HCT116 (cell line): ENCODE measurements around the gene FOXL2. TPM values are rescaled to one million over a fixed set of nuclear protein-coding genes. Genes with fewer than 3 reads are reported as not detected.

ENCODE experiments used
- ATAC-seq: fragments of 200-7000 bp; cut with Tn5 transposase; 2 replicates; pipeline ENCODE4 v1.9.1; 2020; ENCODE audit warnings: mild to moderate bottlenecking, moderate library complexity
- BruUV-seq: library from RNA; stranded (reverse); fragments of 400-500 nt; replicated peaks from 2 replicates; lab custom pipeline; 2021; lab: Mats Ljungman, UMichigan
- CTCF ChIA-PET: fragments of 300-600 bp; sonication (Branson Sonifier 250); formaldehyde crosslinking; loops from one replicate; lab custom pipeline; 2021; ENCODE audit warnings: antibody characterized with exemption; lab: Charles Lee
- POLR2A ChIA-PET: fragments of 300-600, 350-600 bp; sonication (Branson Sonifier 250); formaldehyde crosslinking; loops from one replicate; lab custom pipeline; 2021; ENCODE audit warnings: antibody characterized with exemption; lab: Charles Lee
- RAD21 ChIA-PET, 2 experiments: fragments of 300-600 bp; sonication (Branson Sonifier 250); formaldehyde crosslinking; loops; one replicate each; lab custom pipeline; 2023; ENCODE audit warnings: low total read pairs in 2 of 2; ENCODE audit not compliant: uncharacterized antibody in 2 of 2, unreplicated experiment in 2 of 2, low non-redundant PET in 1 of 2; lab: Charles Lee
- DNase-seq: peaks from one replicate; pipeline ENCODE4 v3.0.0-alpha.2; 2010; ENCODE audit warnings: low read depth, low spot score
- H2AFZ ChIP-seq: fragments of 200-600 bp; shearing (Covaris generic), sonication (generic); 2 replicates; pipeline ENCODE4 v1.6.1; 2017; ENCODE audit warnings: low read depth, mixed run types, mixed read lengths, antibody characterized with exemption, low read length; ENCODE audit not compliant: poor library complexity, severe bottlenecking
- H3K27ac ChIP-seq: 2 replicates; pipeline ENCODE4 v1.5.1; 2012; ENCODE audit warnings: low read depth, low read length
- H3K27me3 ChIP-seq: fragments of 200-600 bp; sonication (generic); 2 replicates; pipeline ENCODE4 v1.6.1; 2016; ENCODE audit warnings: mixed run types, low read length, mixed read lengths; ENCODE audit not compliant: insufficient read depth
- H3K36me3 ChIP-seq, 2 experiments: fragments of 200-500 bp in 1 of 2; fragments of 200-600 bp in 1 of 2; sonication (Bioruptor generic) in 1 of 2; sonication (generic) in 1 of 2; 2 replicates each; pipeline versions ENCODE4 v1.5.1 to v1.6.1; 2014 to 2016; ENCODE audit warnings: low read length in 2 of 2, inconsistent platforms in 1 of 2, mixed read lengths in 1 of 2, mixed run types in 1 of 2; ENCODE audit not compliant: insufficient read depth in 2 of 2, control insufficient read depth in 1 of 2
- H3K4me1 ChIP-seq, 2 experiments: fragments of 200-600 bp in 1 of 2; sonication (generic) in 1 of 2; 2 replicates each; pipeline versions ENCODE4 v1.5.1 to v1.6.1; 2012 to 2017; ENCODE audit warnings: low read length in 2 of 2, inconsistent platforms in 1 of 2, mild to moderate bottlenecking in 1 of 2, mixed read lengths in 1 of 2, mixed run types in 1 of 2, moderate library complexity in 1 of 2; ENCODE audit not compliant: insufficient read depth in 2 of 2, control insufficient read depth in 1 of 2
- H3K4me2 ChIP-seq: fragments of 200-600 bp; sonication (generic); 2 replicates; pipeline ENCODE4 v1.6.1; 2017; ENCODE audit warnings: mixed run types, low read length, mixed read lengths
- H3K4me3 ChIP-seq, 2 experiments: fragments of 200-600 bp in 1 of 2; sonication (generic) in 1 of 2; replicated peaks in 1 of 2; 2 replicates each; pipeline ENCODE4 v1.5.1; 2011 to 2016; ENCODE audit warnings: low read length in 2 of 2, control low read depth in 1 of 2, low read depth in 1 of 2, mild to moderate bottlenecking in 1 of 2, mixed read lengths in 1 of 2, mixed run types in 1 of 2
- H3K79me2 ChIP-seq: fragments of 200-600 bp; sonication (generic); 2 replicates; pipeline ENCODE4 v1.6.1; 2017; ENCODE audit warnings: mild to moderate bottlenecking, mixed run types, low read length, moderate library complexity, mixed read lengths; ENCODE audit not compliant: insufficient read depth
- H3K9ac ChIP-seq: fragments of 200-600 bp; sonication (generic); 2 replicates; pipeline ENCODE4 v1.6.1; 2016; ENCODE audit warnings: low read length, mixed read lengths
- H3K9me2 ChIP-seq: fragments of 200-600 bp; sonication (generic), shearing (Covaris generic); 2 replicates; pipeline ENCODE4 v1.6.1; 2017; ENCODE audit warnings: mixed run types, mild to moderate bottlenecking, moderate library complexity; ENCODE audit not compliant: insufficient read depth
- H3K9me3 ChIP-seq, 2 experiments: fragments of 200-500 bp in 1 of 2; fragments of 200-600 bp in 1 of 2; sonication (Bioruptor generic) in 1 of 2; sonication (generic) in 1 of 2; 2 replicates each; pipeline ENCODE4 v1.6.1; 2014 to 2017; ENCODE audit warnings: low read length in 2 of 2, mixed read lengths in 2 of 2, inconsistent platforms in 1 of 2, low read depth in 1 of 2, mild to moderate bottlenecking in 1 of 2, mixed run types in 1 of 2, moderate library complexity in 1 of 2; ENCODE audit not compliant: control insufficient read depth in 1 of 2, insufficient read depth in 1 of 2
- H4K20me1 ChIP-seq: fragments of 200-600 bp; sonication (generic), shearing (Covaris generic); 2 replicates; pipeline ENCODE4 v1.6.1; 2017; ENCODE audit warnings: mixed run types, mild to moderate bottlenecking, moderate library complexity; ENCODE audit not compliant: insufficient read depth
- POLR2A ChIP-seq: IDR thresholded peaks from 2 replicates; pipeline ENCODE4 v1.7.0; 2011; ENCODE audit warnings: borderline replicate concordance; ENCODE audit not compliant: insufficient read depth, insufficient read length; ENCODE audit errors: extremely low read depth
- POLR2AphosphoS5 ChIP-seq: IDR thresholded peaks from 2 replicates; pipeline ENCODE4 v1.6.1; 2011; ENCODE audit warnings: mild to moderate bottlenecking, low read depth, low read length, moderate library complexity
- YY1 ChIP-seq: IDR thresholded peaks from 2 replicates; pipeline ENCODE4 v1.6.1; 2011; ENCODE audit warnings: low read length, low read depth, moderate library complexity, mild to moderate bottlenecking; ENCODE audit not compliant: insufficient replicate concordance; ENCODE audit errors: extremely low read depth
- ZFX ChIP-seq: fragments of 450-650 bp; IDR thresholded peaks from 2 replicates; pipeline ENCODE4 v1.6.1; 2017
- intact Hi-C: fragments of 100-400 bp; cut with micrococcal nuclease; formaldehyde crosslinking; loops from 2 replicates; pipeline ENCODE4 v1.10.0; 2022
- total RNA-seq: library from RNA; stranded (reverse); gene quantifications from one replicate; pipeline ENCODE4 v1.2.1, GENCODE V29; 2021; ENCODE audit not compliant: unreplicated experiment
- TF ChIP-seq, protein P1 (sequence below), 3 experiments: fragments of 200-600 bp in 1 of 3; sonication (generic) in 1 of 3; IDR thresholded peaks in 2 of 3; conservative IDR thresholded peaks in 1 of 3; 2 replicates each; pipeline ENCODE4 v1.5.1; 2012 to 2017; ENCODE audit warnings: low read depth in 2 of 3, low read length in 2 of 3, antibody characterized with exemption in 1 of 3, borderline replicate concordance in 1 of 3, control low read depth in 1 of 3, mild to moderate bottlenecking in 1 of 3, mixed read lengths in 1 of 3, mixed run types in 1 of 3, moderate library complexity in 1 of 3; ENCODE audit not compliant: insufficient read depth in 1 of 3

The FOXL2 gene
- total RNA-seq, 1 experiment from 2014 or later = not detected

DNA sequence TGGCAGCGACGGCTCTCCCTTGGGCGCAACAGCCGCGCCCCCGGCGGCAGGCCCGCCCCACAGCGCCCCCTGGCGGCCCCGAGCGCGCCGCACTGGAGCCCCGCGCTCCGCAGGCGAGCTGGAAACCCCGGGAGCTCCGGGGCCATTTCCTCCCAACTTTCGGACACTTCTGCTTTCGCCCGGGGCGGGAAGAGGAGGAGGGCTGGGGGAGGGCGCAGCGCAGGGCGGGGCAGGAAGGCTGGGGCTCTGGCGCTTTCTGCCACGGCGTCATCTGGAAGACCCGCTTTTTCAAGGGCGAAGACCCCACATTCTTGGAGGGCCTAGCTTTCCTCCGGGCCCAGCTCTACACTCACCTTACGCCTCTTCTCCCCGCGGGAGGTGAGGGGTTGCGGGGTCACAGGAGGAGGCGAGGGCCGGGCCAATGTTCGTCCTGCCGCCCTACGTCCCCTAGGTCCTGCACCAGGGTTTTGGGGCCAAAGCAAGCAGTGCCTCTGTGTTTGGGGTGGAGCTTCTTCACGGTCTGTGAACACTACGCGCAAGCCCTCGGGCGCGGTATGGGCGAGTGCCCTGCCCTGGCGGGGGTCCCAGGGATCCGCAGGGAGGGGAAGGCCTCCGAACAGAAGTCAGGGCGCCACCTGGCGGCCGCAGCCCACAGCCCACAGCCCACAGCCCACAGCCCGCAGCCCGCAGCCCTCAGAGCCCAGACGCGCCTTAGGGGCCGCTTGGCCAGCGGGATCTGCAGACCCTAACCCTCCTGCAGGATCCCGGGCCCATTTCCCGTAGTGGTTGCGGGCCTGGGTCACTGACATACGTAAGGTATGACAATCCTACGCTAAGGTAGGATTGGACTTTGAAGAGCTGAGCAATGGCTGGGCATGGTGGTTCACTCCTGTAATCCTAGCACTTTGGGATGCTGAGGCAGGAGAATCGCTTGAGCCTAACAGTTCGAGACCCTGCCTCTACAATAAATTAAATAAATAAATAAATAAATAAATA lies 31.1 kb downstream of the FOXL2 start:
- Histone ChIP-seq H3K9ac (peak overlapping the region; percentile 69), H3K27ac (peak overlapping the region; percentile 85), H3K36me3 (no peaks in the 10 kb centered on the region), H3K27me3 (no peaks in the 10 kb centered on the region), H4K20me1 (no peaks in the 10 kb centered on the region), H3K9me2 (no peaks in the 10 kb centered on the region), H3K4me2 (peak overlapping the region; percentile 98), H3K9me3 (no peaks in the 10 kb centered on the region), H2AFZ (peak overlapping the region; percentile 91), H3K4me3 (peak overlapping the region; percentile 71 to 73), H3K4me1 (peaks cover 13 to 15% of the 10 kb centered on the region in 2 experiments; a peak in 3 of 4 replicates), H3K79me2 (no peaks in the 10 kb centered on the region)
- ATAC-seq = peak; percentile 87
- ChIA-PET CTCF (interaction anchor here (0.6 to 3.8 kb wide), 73 partner anchors 9 to 737 kb away, joined by 3 to 165 read pairs (median 4); partner anchors contain the start of genes CEP70, FAIM, FOXL2 and FOXL2NB), RAD21 (interaction anchor here (0.6 to 1.9 kb wide), 19 partner anchors 20 to 512 kb away, joined by 3 to 21 read pairs (median 4); partner anchors contain the start of gene CEP70 (in 2 of the 2)), POLR2A (interaction anchor here (0.7 to 2.4 kb wide), 9 partner anchors 14 to 654 kb away, joined by 3 to 17 read pairs (median 3); partner anchors contain the start of gene CEP70)
- DNase-seq = peak; percentile 61
- TF ChIP-seq YY1 (peak; percentile 84), POLR2A (no peak), ZFX (peak; percentile 50; the same call in 1 of the 2 replicates), POLR2AphosphoS5 (peak; percentile 60; the same call in 1 of the 2 replicates)
- TF ChIP-seq, protein P1, sequence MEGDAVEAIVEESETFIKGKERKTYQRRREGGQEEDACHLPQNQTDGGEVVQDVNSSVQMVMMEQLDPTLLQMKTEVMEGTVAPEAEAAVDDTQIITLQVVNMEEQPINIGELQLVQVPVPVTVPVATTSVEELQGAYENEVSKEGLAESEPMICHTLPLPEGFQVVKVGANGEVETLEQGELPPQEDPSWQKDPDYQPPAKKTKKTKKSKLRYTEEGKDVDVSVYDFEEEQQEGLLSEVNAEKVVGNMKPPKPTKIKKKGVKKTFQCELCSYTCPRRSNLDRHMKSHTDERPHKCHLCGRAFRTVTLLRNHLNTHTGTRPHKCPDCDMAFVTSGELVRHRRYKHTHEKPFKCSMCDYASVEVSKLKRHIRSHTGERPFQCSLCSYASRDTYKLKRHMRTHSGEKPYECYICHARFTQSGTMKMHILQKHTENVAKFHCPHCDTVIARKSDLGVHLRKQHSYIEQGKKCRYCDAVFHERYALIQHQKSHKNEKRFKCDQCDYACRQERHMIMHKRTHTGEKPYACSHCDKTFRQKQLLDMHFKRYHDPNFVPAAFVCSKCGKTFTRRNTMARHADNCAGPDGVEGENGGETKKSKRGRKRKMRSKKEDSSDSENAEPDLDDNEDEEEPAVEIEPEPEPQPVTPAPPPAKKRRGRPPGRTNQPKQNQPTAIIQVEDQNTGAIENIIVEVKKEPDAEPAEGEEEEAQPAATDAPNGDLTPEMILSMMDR (IDR thresholded peaks at IDR 0.05 in 2 of 3, conservative IDR thresholded peaks at IDR 0.05 in 1 of 3; ENCODE audit: borderline replicate concordance in 1 of 3, insufficient read depth in 1 of 3, low read depth in 2 of 3, low read length in 2 of 3) = peak in 2 of 3 experiments; percentile 79 to 82; a peak in 4 of 6 replicates
- no TSS peak for BruUV-seq
- intact Hi-C loops = loop anchor here (1.0 to 5.0 kb wide), 7 partner anchors 53 to 728 kb away; partner anchors contain the start of genes ARMC8, CEP70, FAIM and PIK3CB
